ENCODE data around the gene SRBD1. TPM values are rescaled to one million over a fixed set of nuclear protein-coding genes. Genes with fewer than 3 reads are reported as not detected.

Gene SRBD1
- total RNA-seq, 8 experiments from 2014 or later, result 17.0 to 27.1 (median 20.4) TPM

DNA sequence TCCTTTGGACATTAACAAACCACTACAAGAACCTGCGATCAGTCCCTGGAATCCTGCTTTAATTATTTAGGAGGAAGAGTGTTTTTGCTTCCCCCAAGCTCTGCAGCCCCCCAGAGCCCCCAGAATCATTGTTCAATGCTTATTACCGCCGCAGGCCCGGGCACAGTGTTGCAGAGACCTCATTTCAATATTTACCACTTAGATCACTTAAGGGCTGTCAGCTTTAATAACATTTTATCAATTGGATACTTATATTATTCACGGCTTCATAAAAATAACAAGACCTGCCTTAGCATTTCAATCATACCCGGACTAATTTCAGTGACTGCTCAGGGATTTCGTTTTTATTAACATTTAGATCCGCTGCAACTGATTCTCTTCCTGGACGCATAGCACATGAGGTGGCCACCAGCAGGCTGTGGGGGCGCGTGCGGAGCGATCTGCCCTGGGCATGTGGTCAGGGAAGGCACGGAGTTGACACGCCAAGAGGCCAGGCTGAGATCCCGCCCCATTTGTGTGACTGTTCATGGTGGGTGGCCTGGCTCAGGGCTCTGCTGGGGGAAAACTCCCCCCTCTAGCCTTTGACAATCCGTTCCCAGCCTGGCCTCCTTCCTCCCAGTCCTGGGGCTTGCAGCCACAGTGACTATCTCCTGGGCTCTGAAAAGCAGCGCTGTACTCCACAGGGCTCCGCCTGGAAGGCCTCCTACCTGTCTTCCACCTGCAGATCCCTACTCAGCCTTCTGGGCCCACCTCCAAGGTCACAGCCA, 267.6 kb downstream of the SRBD1 start:
- 27 to 100% (median 86%) methylated on average over 1 to 13 of the region's 19 CpGs; no CpG with 5 or more reads in 3 of the 10 experiments for WGBS, 10 experiments
- Histone ChIP-seq H3K27ac (no peak overlapping the region), H3K4me3 (no peak overlapping the region), H3K4me1 (replicated peaks in 1 of 2) (no peaks in the 10 kb centered on the region)
- ATAC-seq (replicated peaks in 6 of 8), result peak in 1 of 8 experiments; percentile 67
- in situ Hi-C loops (cut with MboI; ENCODE audit: low pct_unique_long_range_greater_than_20kb in 2 of 9, low sequenced_read_pairs in 9 of 9, unreplicated experiment in 9 of 9), result loop anchor here in 1 of 9 experiments (25.0 kb wide), 1 partner anchor 356 kb away; no protein-coding TSS in a partner anchor

- ATAC-seq (replicated peaks in 6 of 8), result no peak
- Histone ChIP-seq H3K4me1 (replicated peaks in 1 of 2) (no peaks in the 10 kb centered on the region), H3K27ac (no peak overlapping the region), H3K4me3 (no peak overlapping the region)
- in situ Hi-C loops (cut with MboI; ENCODE audit: low pct_unique_long_range_greater_than_20kb in 2 of 9, low sequenced_read_pairs in 9 of 9, unreplicated experiment in 9 of 9), result loop anchor here in 1 of 9 experiments (25.0 kb wide), 1 partner anchor 353 kb away; no protein-coding TSS in a partner anchor
- WGBS, 10 experiments, result 40 to 100% (median 80%) methylated on average over 1 to 3 of the region's 3 CpGs; no CpG with 5 or more reads in 1 of the 10 experiments
Observed at GRCh38 chr2:45340318-45340717, 270.7 kb downstream of the SRBD1 start.

GRCh38 chr2:45339253-45339652, 271.8 kb downstream of the SRBD1 start:
- WGBS, 10 experiments, result 40 to 100% (median 89%) methylated on average over 1 to 5 of the region's 5 CpGs; no CpG with 5 or more reads in 3 of the 10 experiments
- in situ Hi-C loops (cut with MboI; ENCODE audit: low pct_unique_long_range_greater_than_20kb in 2 of 9, low sequenced_read_pairs in 9 of 9, unreplicated experiment in 9 of 9), result loop anchor here in 1 of 9 experiments (25.0 kb wide), 1 partner anchor 352 kb away; no protein-coding TSS in a partner anchor
- no peak overlapping the region for H3K27ac ChIP-seq
- ATAC-seq (replicated peaks in 6 of 8), result no peak
- H3K4me1 ChIP-seq (replicated peaks in 1 of 2), result no peaks in the 10 kb centered on the region
- H3K4me3 ChIP-seq, result no peak overlapping the region

Other genes starting within 250 kb of the SRBD1 start
- gene PRKCE, start 40.4 kb upstream of the SRBD1 start, total RNA-seq, result 10 to 100 TPM in 6 of 8 experiments, 1 to 10 TPM in 2; 7.3 to 23.0 (median 14.7) TPM